ENCODE results near the gene ELP1. TPM values are rescaled to one million over a fixed set of nuclear protein-coding genes. Genes with fewer than 3 reads are reported as not detected.

ELP1 gene
- total and polyA plus RNA-seq, 4 donors = 4.3 to 20.0 (median 16.7) TPM

GRCh38 chr9:108883085-108883484 lies 50.8 kb downstream of the ELP1 start:
- H3K4me3 ChIP-seq (ENCODE audit: low read length in 2 of 2) = no peak overlapping the region
- 97 to 99% methylated on average over 3 of the region's 3 CpGs for WGBS, 2 donors
- intact Hi-C loops (cut with DNase I) = no loop called here
- H3K27me3 ChIP-seq (ENCODE audit: control insufficient read depth in 1 of 2, insufficient read depth in 2 of 2, low read length in 1 of 2) = no peaks in the 10 kb centered on the region
- no peaks in the 10 kb centered on the region for H3K9me3 ChIP-seq (ENCODE audit: control insufficient read depth, low read length)
- DNase-seq = no peak
- peaks cover 7 to 9% of the 10 kb centered on the region in 2 donors for H3K36me3 ChIP-seq (ENCODE audit: control insufficient read depth in 1 of 2, insufficient read depth in 2 of 2, low read length in 1 of 2)
- no peak for ATAC-seq (ENCODE audit: low FRiP score)
- H3K27ac ChIP-seq (ENCODE audit: low read depth in 1 of 2, low read length in 2 of 2) = no peak overlapping the region
- H3K4me1 ChIP-seq (ENCODE audit: control insufficient read depth in 1 of 2, insufficient read depth in 2 of 2, low read length in 2 of 2) = peaks cover 0 to 2% of the 10 kb centered on the region in 2 donors

- Histone ChIP-seq H3K36me3 (ENCODE audit: control insufficient read depth in 1 of 2, insufficient read depth in 2 of 2, low read length in 1 of 2) (peaks cover 6 to 8% of the 10 kb centered on the region in 2 donors), H3K4me3 (ENCODE audit: low read length in 2 of 2) (no peak overlapping the region), H3K27me3 (ENCODE audit: control insufficient read depth in 1 of 2, insufficient read depth in 2 of 2, low read length in 1 of 2) (no peaks in the 10 kb centered on the region), H3K4me1 (ENCODE audit: control insufficient read depth in 1 of 2, insufficient read depth in 2 of 2, low read length in 2 of 2) (peaks cover 0 to 2% of the 10 kb centered on the region in 2 donors), H3K9me3 (ENCODE audit: control insufficient read depth, low read length) (no peaks in the 10 kb centered on the region), H3K27ac (ENCODE audit: low read depth in 1 of 2, low read length in 2 of 2) (no peak overlapping the region)
- WGBS, 2 donors = 94 to 95% methylated on average over 6 of the region's 6 CpGs
- intact Hi-C loops (cut with DNase I) = no loop called here
- ATAC-seq (ENCODE audit: low FRiP score) = no peak
- DNase-seq = no peak
Observed at GRCh38 chr9:108882052-108882888, 51.7 kb downstream of the ELP1 start.

- DNase-seq (no peak), ATAC-seq (ENCODE audit: low FRiP score) (no peak)
- Histone ChIP-seq H3K27ac (ENCODE audit: low read depth in 1 of 2, low read length in 2 of 2) (no peak overlapping the region), H3K9me3 (ENCODE audit: control insufficient read depth, low read length) (no peaks in the 10 kb centered on the region), H3K4me1 (ENCODE audit: control insufficient read depth in 1 of 2, insufficient read depth in 2 of 2, low read length in 2 of 2) (peaks cover 0 to 2% of the 10 kb centered on the region in 2 donors), H3K4me3 (ENCODE audit: low read length in 2 of 2) (no peak overlapping the region), H3K27me3 (ENCODE audit: control insufficient read depth in 1 of 2, insufficient read depth in 2 of 2, low read length in 1 of 2) (no peaks in the 10 kb centered on the region), H3K36me3 (ENCODE audit: control insufficient read depth in 1 of 2, insufficient read depth in 2 of 2, low read length in 1 of 2) (peaks cover 8 to 10% of the 10 kb centered on the region in 2 donors)
- intact Hi-C loops (cut with DNase I) = no loop called here
- WGBS, 2 donors = 65 to 81% methylated on average over 3 of the region's 3 CpGs
Observed at GRCh38 chr9:108880738-108881316, 53.1 kb downstream of the ELP1 start.

- ATAC-seq (ENCODE audit: low FRiP score) (no peak), DNase-seq (no peak)
- Histone ChIP-seq H3K9me3 (ENCODE audit: control insufficient read depth, low read length) (no peaks in the 10 kb centered on the region), H3K4me3 (ENCODE audit: low read length in 2 of 2) (no peak overlapping the region), H3K27ac (ENCODE audit: low read depth in 1 of 2, low read length in 2 of 2) (no peak overlapping the region), H3K4me1 (ENCODE audit: control insufficient read depth in 1 of 2, insufficient read depth in 2 of 2, low read length in 2 of 2) (no peaks in the 10 kb centered on the region), H3K36me3 (ENCODE audit: control insufficient read depth in 1 of 2, insufficient read depth in 2 of 2, low read length in 1 of 2) (peaks cover 11 to 13% of the 10 kb centered on the region in 2 donors), H3K27me3 (ENCODE audit: control insufficient read depth in 1 of 2, insufficient read depth in 2 of 2, low read length in 1 of 2) (no peaks in the 10 kb centered on the region)
- 75 to 94% methylated on average over 2 of the region's 2 CpGs for WGBS, 2 donors
- intact Hi-C loops (cut with DNase I) = no loop called here
Observed at GRCh38 chr9:108877524-108877923, 56.4 kb downstream of the ELP1 start.

- no peak overlapping the region for H3K27ac ChIP-seq (ENCODE audit: low read depth in 1 of 2, low read length in 2 of 2)
- no peak overlapping the region for H3K4me3 ChIP-seq (ENCODE audit: low read length in 2 of 2)
- 91 to 94% methylated on average over 5 of the region's 5 CpGs for WGBS, 2 donors
- no peaks in the 10 kb centered on the region for H3K9me3 ChIP-seq (ENCODE audit: control insufficient read depth, low read length)
- H3K36me3 ChIP-seq (ENCODE audit: control insufficient read depth in 1 of 2, insufficient read depth in 2 of 2, low read length in 1 of 2) = peaks cover 11 to 12% of the 10 kb centered on the region in 2 donors
- intact Hi-C loops (cut with DNase I) = no loop called here
- ATAC-seq (ENCODE audit: low FRiP score) (no peak), DNase-seq (no peak)
- H3K4me1 ChIP-seq (ENCODE audit: control insufficient read depth in 1 of 2, insufficient read depth in 2 of 2, low read length in 2 of 2) = no peaks in the 10 kb centered on the region
- no peaks in the 10 kb centered on the region for H3K27me3 ChIP-seq (ENCODE audit: control insufficient read depth in 1 of 2, insufficient read depth in 2 of 2, low read length in 1 of 2)
Observed at GRCh38 chr9:108876425-108876824, 57.5 kb downstream of the ELP1 start.

GRCh38 chr9:108874058-108874788 lies 59.7 kb downstream of the ELP1 start:
- 96% methylated on average over 4 of the region's 4 CpGs for WGBS, 2 donors
- ATAC-seq (ENCODE audit: low FRiP score) = no peak
- Histone ChIP-seq H3K4me3 (ENCODE audit: low read length in 2 of 2) (no peak overlapping the region), H3K27me3 (ENCODE audit: control insufficient read depth in 1 of 2, insufficient read depth in 2 of 2, low read length in 1 of 2) (no peaks in the 10 kb centered on the region), H3K4me1 (ENCODE audit: control insufficient read depth in 1 of 2, insufficient read depth in 2 of 2, low read length in 2 of 2) (no peaks in the 10 kb centered on the region), H3K9me3 (ENCODE audit: control insufficient read depth, low read length) (no peaks in the 10 kb centered on the region), H3K27ac (ENCODE audit: low read depth in 1 of 2, low read length in 2 of 2) (no peak overlapping the region), H3K36me3 (ENCODE audit: control insufficient read depth in 1 of 2, insufficient read depth in 2 of 2, low read length in 1 of 2) (peaks cover 9 to 10% of the 10 kb centered on the region in 2 donors)
- no peak for DNase-seq
- intact Hi-C loops (cut with DNase I) = no loop called here

GRCh38 chr9:108869092-108869725 lies 64.7 kb downstream of the ELP1 start:
- no peak overlapping the region for H3K4me3 ChIP-seq (ENCODE audit: low read length in 2 of 2)
- no peaks in the 10 kb centered on the region for H3K27me3 ChIP-seq (ENCODE audit: control insufficient read depth in 1 of 2, insufficient read depth in 2 of 2, low read length in 1 of 2)
- H3K4me1 ChIP-seq (ENCODE audit: control insufficient read depth in 1 of 2, insufficient read depth in 2 of 2, low read length in 2 of 2) = no peaks in the 10 kb centered on the region
- peaks cover 3 to 7% of the 10 kb centered on the region in 2 donors for H3K36me3 ChIP-seq (ENCODE audit: control insufficient read depth in 1 of 2, insufficient read depth in 2 of 2, low read length in 1 of 2)
- 62 to 72% methylated on average over 3 of the region's 3 CpGs for WGBS, 2 donors
- intact Hi-C loops (cut with DNase I) = no loop called here
- DNase-seq (no peak), ATAC-seq (ENCODE audit: low FRiP score) (no peak)
- no peaks in the 10 kb centered on the region for H3K9me3 ChIP-seq (ENCODE audit: control insufficient read depth, low read length)
- no peak overlapping the region for H3K27ac ChIP-seq (ENCODE audit: low read depth in 1 of 2, low read length in 2 of 2)

GRCh38 chr9:108867829-108868228 lies 66.1 kb downstream of the ELP1 start:
- ATAC-seq (ENCODE audit: low FRiP score) (no peak), DNase-seq (no peak)
- intact Hi-C loops (cut with DNase I) = no loop called here
- no peak overlapping the region for H3K27ac ChIP-seq (ENCODE audit: low read depth in 1 of 2, low read length in 2 of 2)
- no peaks in the 10 kb centered on the region for H3K27me3 ChIP-seq (ENCODE audit: control insufficient read depth in 1 of 2, insufficient read depth in 2 of 2, low read length in 1 of 2)
- WGBS, 2 donors = 73 to 85% methylated on average over 4 of the region's 4 CpGs
- peaks cover 3% of the 10 kb centered on the region in 2 donors for H3K36me3 ChIP-seq (ENCODE audit: control insufficient read depth in 1 of 2, insufficient read depth in 2 of 2, low read length in 1 of 2)
- H3K4me3 ChIP-seq (ENCODE audit: low read length in 2 of 2) = no peak overlapping the region
- H3K4me1 ChIP-seq (ENCODE audit: control insufficient read depth in 1 of 2, insufficient read depth in 2 of 2, low read length in 2 of 2) = no peaks in the 10 kb centered on the region
- no peaks in the 10 kb centered on the region for H3K9me3 ChIP-seq (ENCODE audit: control insufficient read depth, low read length)
